Choroid plexus epithelial cell (primary cell): ENCODE data around the gene SMYD4.
"Not testable (repeated sequence)": the region's sequence is repeated elsewhere in the genome, so short reads cannot be mapped to it uniquely, and the experiment has no call there.

ENCODE experiments used
- DNase-seq: peaks from one replicate; pipeline ENCODE4 v3.0.0-alpha.2; 2010; ENCODE audit warnings: low read depth
- H3K4me3 ChIP-seq: 2 replicates; pipeline ENCODE4 v1.5.1; 2011; ENCODE audit warnings: low read depth, mild to moderate bottlenecking, control low read depth, low read length, moderate library complexity
- CTCF ChIP-seq: conservative IDR thresholded peaks from 2 replicates; pipeline ENCODE4 v1.5.1; 2011; ENCODE audit warnings: low read depth, mild to moderate bottlenecking, control low read depth, inconsistent platforms, low read length, moderate library complexity

Gene SMYD4

GRCh38 chr17:1829216-1829591, 498 bp downstream of the SMYD4 start:
- H3K4me3 ChIP-seq, result peak overlapping the region; percentile 92
- TF ChIP-seq CTCF, result no peak

GRCh38 chr17:1820528-1821252, 9.0 kb downstream of the SMYD4 start:
- TF ChIP-seq CTCF, result no peak
- DNase-seq, result peak; percentile 11
- no peak overlapping the region for H3K4me3 ChIP-seq

More at GRCh38 chr17:1829216-1829591, 498 bp downstream of the SMYD4 start:
- DNase-seq, result peak; percentile 11

GRCh38 chr17:1813088-1813487, 16.6 kb downstream of the SMYD4 start:
- peak; percentile 36 for DNase-seq
- TF ChIP-seq CTCF, result no peak
- H3K4me3 ChIP-seq, result no peak overlapping the region

GRCh38 chr17:1810450-1811103, 19.1 kb downstream of the SMYD4 start:
- no peak for DNase-seq
- no peak overlapping the region for H3K4me3 ChIP-seq
- TF ChIP-seq CTCF, result no peak

GRCh38 chr17:1809815-1810214, 19.9 kb downstream of the SMYD4 start:
- not testable (repeated sequence) for DNase-seq, H3K4me3 ChIP-seq

- DNase-seq, result no peak
- no peak overlapping the region for H3K4me3 ChIP-seq
- no peak for TF ChIP-seq CTCF
Measured at GRCh38 chr17:1808644-1809043, 21.1 kb downstream of the SMYD4 start.

GRCh38 chr17:1807890-1808289, 21.8 kb downstream of the SMYD4 start:
- H3K4me3 ChIP-seq, result no peak overlapping the region
- no peak for DNase-seq
- TF ChIP-seq CTCF, result no peak
